Heart right ventricle (tissue), 16 donors: ENCODE data around the gene MAN2A1. TPM values are rescaled to one million over a fixed set of nuclear protein-coding genes. Genes with fewer than 3 reads are reported as not detected.

ENCODE experiments used
- ATAC-seq, 8 donors: fragments of 200-7000 bp; cut with Tn5 transposase; one replicate each; pipeline ENCODE4 v1.9.1; 2020; ENCODE audit warnings: mild to moderate bottlenecking in 8 of 8, moderate library complexity in 8 of 8, moderate number of reproducible peaks in 1 of 8
- DNase-seq, 2 donors: peaks; one replicate each; pipeline ENCODE4 v3.0.0-alpha.2; 2020
- H3K27ac ChIP-seq, 10 donors: fragments of 200-600 bp; sonication (generic) in 2 of 10; one replicate each; pipeline versions ENCODE4 v1.5.0 to v1.8.0; 2020 to 2022; ENCODE audit warnings: mild to moderate bottlenecking in 3 of 10
- H3K27me3 ChIP-seq, 7 donors: fragments of 200-600 bp; one replicate each; pipeline ENCODE4 v1.8.0; 2021 to 2022; ENCODE audit warnings: mild to moderate bottlenecking in 2 of 7
- H3K36me3 ChIP-seq, 9 donors: fragments of 200-600 bp; sonication (generic) in 1 of 9; one replicate each; pipeline versions ENCODE4 v1.5.0 to v1.8.0; 2020 to 2022; ENCODE audit warnings: mild to moderate bottlenecking in 2 of 9
- H3K4me1 ChIP-seq, 9 donors: fragments of 200-600 bp; sonication (generic) in 1 of 9; one replicate each; pipeline versions ENCODE4 v1.5.0 to v1.8.0; 2020 to 2022; ENCODE audit warnings: mild to moderate bottlenecking in 4 of 9
- H3K4me3 ChIP-seq, 10 donors: fragments of 200-600 bp; sonication (generic) in 2 of 10; one replicate each; pipeline versions ENCODE4 v1.5.0 to v1.8.0; 2020 to 2022; ENCODE audit warnings: mild to moderate bottlenecking in 7 of 10, moderate library complexity in 2 of 10
- H3K9me3 ChIP-seq, 11 donors: fragments of 200-600 bp in 10 of 11; sonication (generic) in 2 of 11; one replicate each; pipeline versions ENCODE4 v1.5.0 to v1.8.0; 2013 to 2022; ENCODE audit warnings: mild to moderate bottlenecking in 2 of 11, control low read depth in 1 of 11, moderate library complexity in 1 of 11
- WGBS, 2 donors: extraction: QIAGEN DNeasy Blood & Tissue Kit; methylation state at CpG; one replicate each; pipeline ENCODE4 v1.1.7; 2013; ENCODE audit warnings: inconsistent platforms in 1 of 2; 5-methylcytosine and 5-hydroxymethylcytosine counted together
- intact Hi-C, 10 donors: fragments of 100-400 bp; cut with DNase I; formaldehyde crosslinking; loops; one replicate each; pipeline versions ENCODE4 v1.11.1 to v1.14.2; 2022
- polyA plus RNA-seq, 2 donors: library from polyadenylated mRNA; stranded (reverse); fragments of 200-250 nt; gene quantifications; one replicate each; pipeline ENCODE4 v1.2.3, GENCODE V29; 2013
- total RNA-seq, 10 donors: library from RNA; stranded (reverse); fragmentation: NEBNext Ultra II Directional in 3 of 10; extraction: Animal tissue kit (Norgen Biotek cat#: 25700) in 3 of 10; gene quantifications; one replicate each; pipeline versions ENCODE4 v1.2.1 to v1.2.4, GENCODE V29; 2021 to 2023
- TF ChIP-seq, protein P1 (sequence below), 9 donors: fragments of 200-600 bp; sonication (generic) in 2 of 9; IDR thresholded peaks; one replicate each; pipeline versions ENCODE4 v1.5.0 to v1.8.0; 2021 to 2022; ENCODE audit warnings: antibody characterized with exemption in 9 of 9, mild to moderate bottlenecking in 5 of 9, moderate library complexity in 1 of 9
- donor health status: Arrhythmogenic right ventricular cardiomyopathy.
- donor health status: ischemic (EF 13 %, LVEDD 7.1; RV severe dilation, severe dysfunction).
- donor health status: healthy with polysubstance abuse.
- donor health status: DM: no; HTN: yes; CAD: no.
- donor health status: DM: no; HTN: no; CAD: no.
- donor health status: ischemic (EF 25% LVEDD 6.9; RV normal size, moderate dysfunction).
- donor health status: ischemic (EF 25% LVEDD 5.7; RV mildly dilated, moderate dysfunction).
- donor health status: healthy.
- donor health status: DM: yes; HTN: yes; CAD: no.
- donor health status: Ischemic cardiomyopathy.
- donor health status: ischemic (EF 35%, LVEDD 5.7; RV mildly dilated, moderate dysfunction).
- donor health status: nonischemic (EF 11% LVEDD 7.7; RV severe dilation, severe dysfunction).
- donor health status: DM: yes; HTN: yes; CAD: no.
- donor health status: PGD.
- donor health status: ischemic (EF 29% LVEDD 5.4; RV normal size, mild dysfunction).
- donor health status: nonischemic (EF 23%, LVEDD 6.1; RV moderate dilation, normal function).

MAN2A1 gene
- total and polyA plus RNA-seq, 12 donors = 2.9 to 16.1 (median 6.5) TPM

GRCh38 chr5:109805472-109805871, 115.7 kb downstream of the MAN2A1 start:
- Histone ChIP-seq H3K36me3 (peaks cover 0 to 45% (median 0%) of the 10 kb centered on the region in 9 donors), H3K27me3 (no peaks in the 10 kb centered on the region), H3K4me3 (no peak overlapping the region), H3K4me1 (peaks cover 0 to 9% (median 0%) of the 10 kb centered on the region in 9 donors), H3K27ac (no peak overlapping the region), H3K9me3 (peaks cover 0 to 11% (median 0%) of the 10 kb centered on the region in 11 donors)
- DNase-seq = no peak
- TF ChIP-seq, protein P1, sequence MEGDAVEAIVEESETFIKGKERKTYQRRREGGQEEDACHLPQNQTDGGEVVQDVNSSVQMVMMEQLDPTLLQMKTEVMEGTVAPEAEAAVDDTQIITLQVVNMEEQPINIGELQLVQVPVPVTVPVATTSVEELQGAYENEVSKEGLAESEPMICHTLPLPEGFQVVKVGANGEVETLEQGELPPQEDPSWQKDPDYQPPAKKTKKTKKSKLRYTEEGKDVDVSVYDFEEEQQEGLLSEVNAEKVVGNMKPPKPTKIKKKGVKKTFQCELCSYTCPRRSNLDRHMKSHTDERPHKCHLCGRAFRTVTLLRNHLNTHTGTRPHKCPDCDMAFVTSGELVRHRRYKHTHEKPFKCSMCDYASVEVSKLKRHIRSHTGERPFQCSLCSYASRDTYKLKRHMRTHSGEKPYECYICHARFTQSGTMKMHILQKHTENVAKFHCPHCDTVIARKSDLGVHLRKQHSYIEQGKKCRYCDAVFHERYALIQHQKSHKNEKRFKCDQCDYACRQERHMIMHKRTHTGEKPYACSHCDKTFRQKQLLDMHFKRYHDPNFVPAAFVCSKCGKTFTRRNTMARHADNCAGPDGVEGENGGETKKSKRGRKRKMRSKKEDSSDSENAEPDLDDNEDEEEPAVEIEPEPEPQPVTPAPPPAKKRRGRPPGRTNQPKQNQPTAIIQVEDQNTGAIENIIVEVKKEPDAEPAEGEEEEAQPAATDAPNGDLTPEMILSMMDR (IDR thresholded peaks at IDR 0.05) = no peak
- WGBS, 2 donors = 45 to 63% methylated on average over 3 of the region's 3 CpGs
- intact Hi-C loops = no loop called here
- no peak for ATAC-seq

- peaks cover 0 to 9% (median 0%) of the 10 kb centered on the region in 9 donors for H3K4me1 ChIP-seq
- H3K4me3 ChIP-seq = no peak overlapping the region
- peaks cover 0 to 48% (median 0%) of the 10 kb centered on the region in 9 donors for H3K36me3 ChIP-seq
- DNase-seq (no peak), ATAC-seq (no peak)
- intact Hi-C loops = no loop called here
- H3K27ac ChIP-seq = no peak overlapping the region
- TF ChIP-seq, protein P1 (IDR thresholded peaks at IDR 0.05) = no peak
- H3K27me3 ChIP-seq = no peaks in the 10 kb centered on the region
- peaks cover 0 to 11% (median 0%) of the 10 kb centered on the region in 11 donors for H3K9me3 ChIP-seq
- WGBS, 2 donors = 68 to 79% methylated on average over 3 of the region's 3 CpGs
These were observed 116.2 kb downstream of the MAN2A1 start for GRCh38 chr5:109805883-109806282.

GRCh38 chr5:109812698-109813097, 123.0 kb downstream of the MAN2A1 start:
- intact Hi-C loops = no loop called here
- 82 to 85% methylated on average over 2 of the region's 2 CpGs for WGBS, 2 donors

GRCh38 chr5:109816732-109817131, 127.0 kb downstream of the MAN2A1 start:
- H3K4me3 ChIP-seq = no peak overlapping the region
- intact Hi-C loops = no loop called here
- TF ChIP-seq, protein P1 (IDR thresholded peaks at IDR 0.05) = no peak
- H3K27ac ChIP-seq = no peak overlapping the region
- H3K9me3 ChIP-seq = no peaks in the 10 kb centered on the region
- H3K4me1 ChIP-seq = no peaks in the 10 kb centered on the region
- H3K27me3 ChIP-seq = no peaks in the 10 kb centered on the region
- WGBS, 2 donors = 95 to 97% methylated on average over 1 of the region's 1 CpG
- ATAC-seq = no peak
- H3K36me3 ChIP-seq = peaks cover 0 to 76% (median 2%) of the 10 kb centered on the region in 9 donors
- no peak for DNase-seq

More at GRCh38 chr5:109812698-109813097, 123.0 kb downstream of the MAN2A1 start:
- no peaks in the 10 kb centered on the region for H3K4me1 ChIP-seq
- H3K27ac ChIP-seq = no peak overlapping the region
- H3K4me3 ChIP-seq = no peak overlapping the region
- no peaks in the 10 kb centered on the region for H3K27me3 ChIP-seq
- peaks cover 0 to 70% (median 2%) of the 10 kb centered on the region in 9 donors for H3K36me3 ChIP-seq
- ATAC-seq (no peak), DNase-seq (no peak)
- TF ChIP-seq, protein P1 (IDR thresholded peaks at IDR 0.05) = no peak
- peaks cover 0 to 7% (median 0%) of the 10 kb centered on the region in 11 donors for H3K9me3 ChIP-seq
